Effector memory CD4-positive, alpha-beta T cell (primary cell): Measurements from ENCODE around the gene PIEZO1.
A peak's percentile ranks its signal among the peaks of the same experiment; 100 is the strongest.

Experiments used
- DNase-seq, 3 donors: peaks; one replicate each; pipeline ENCODE4 v3.0.0-alpha.2; 2020
- H3K27ac ChIP-seq: 2 replicates; pipeline ENCODE4 v1.7.0; 2013; ENCODE audit warnings: mild to moderate bottlenecking, low read length, moderate library complexity; ENCODE audit not compliant: insufficient read depth, poor library complexity, severe bottlenecking
- H3K27me3 ChIP-seq: replicated peaks from 2 replicates; pipeline ENCODE4 v1.7.0; 2013; ENCODE audit warnings: mild to moderate bottlenecking, low read length; ENCODE audit not compliant: insufficient read depth, control insufficient read depth, poor library complexity, severe bottlenecking
- H3K36me3 ChIP-seq: 2 replicates; pipeline ENCODE4 v1.7.0; 2013; ENCODE audit warnings: mild to moderate bottlenecking, low read length, moderate library complexity; ENCODE audit not compliant: control insufficient read depth, insufficient read depth
- H3K4me1 ChIP-seq: 2 replicates; pipeline ENCODE4 v1.7.0; 2013; ENCODE audit warnings: low read length, mild to moderate bottlenecking; ENCODE audit not compliant: control insufficient read depth, insufficient read depth, poor library complexity, severe bottlenecking
- H3K4me3 ChIP-seq: 2 replicates; pipeline ENCODE4 v1.7.0; 2013; ENCODE audit warnings: low read length, low read depth, mild to moderate bottlenecking; ENCODE audit not compliant: insufficient read depth, poor library complexity, severe bottlenecking
- H3K9me3 ChIP-seq: 2 replicates; pipeline ENCODE4 v1.7.0; 2013; ENCODE audit warnings: mild to moderate bottlenecking, low read length, moderate library complexity; ENCODE audit not compliant: control insufficient read depth

The PIEZO1 gene

DNA sequence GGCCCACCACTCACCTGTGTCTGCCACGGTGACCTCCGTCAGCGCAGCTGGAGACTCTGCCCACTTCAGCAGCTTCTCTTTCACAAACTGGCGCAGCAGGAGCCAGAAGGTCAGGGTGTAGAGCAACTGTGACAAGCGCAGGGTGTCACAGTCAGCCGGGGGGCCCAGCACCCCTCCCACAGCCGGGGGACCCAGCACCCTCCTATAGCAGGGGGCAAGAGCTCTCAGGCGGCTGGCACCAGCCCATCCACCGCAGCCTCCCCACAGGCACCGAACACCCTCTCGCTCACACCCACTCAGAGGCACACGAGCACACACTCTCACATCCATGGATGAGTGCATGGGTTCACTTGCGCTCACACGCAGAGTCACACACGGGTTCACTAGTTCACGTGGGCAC lies 49.9 kb downstream of the PIEZO1 start:
- H3K36me3 ChIP-seq, result peaks cover 66% of the 10 kb centered on the region
- H3K9me3 ChIP-seq, result no peaks in the 10 kb centered on the region
- H3K4me1 ChIP-seq, result peaks cover 5% of the 10 kb centered on the region
- DNase-seq, result no peak
- no peaks in the 10 kb centered on the region for H3K27me3 ChIP-seq
- no peak overlapping the region for H3K27ac ChIP-seq
- H3K4me3 ChIP-seq, result no peak overlapping the region

DNA sequence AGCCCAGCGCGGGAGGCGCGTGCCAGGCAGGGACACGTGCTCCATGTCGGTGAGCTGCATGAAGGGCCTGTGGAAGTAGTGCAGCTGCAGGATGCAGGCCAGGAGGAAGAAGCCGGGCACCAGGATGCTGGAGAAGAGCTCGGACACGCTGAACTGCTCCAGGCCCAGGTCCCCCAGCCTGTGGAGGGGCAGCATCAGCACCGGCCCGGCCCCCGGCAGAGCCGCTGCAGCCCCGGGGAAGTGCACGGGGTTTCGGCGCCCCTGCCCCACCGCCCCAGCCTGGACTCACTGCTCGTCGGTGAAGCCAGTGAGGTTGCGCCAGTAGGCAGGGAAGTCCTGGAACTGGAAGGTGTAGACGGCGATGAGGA lies 50.7 kb downstream of the PIEZO1 start:
- no peaks in the 10 kb centered on the region for H3K9me3 ChIP-seq
- H3K27ac ChIP-seq, result no peak overlapping the region
- H3K4me1 ChIP-seq, result peaks cover 5% of the 10 kb centered on the region
- peaks cover 68% of the 10 kb centered on the region for H3K36me3 ChIP-seq
- H3K27me3 ChIP-seq, result no peaks in the 10 kb centered on the region
- DNase-seq, result no peak
- H3K4me3 ChIP-seq, result no peak overlapping the region

DNA sequence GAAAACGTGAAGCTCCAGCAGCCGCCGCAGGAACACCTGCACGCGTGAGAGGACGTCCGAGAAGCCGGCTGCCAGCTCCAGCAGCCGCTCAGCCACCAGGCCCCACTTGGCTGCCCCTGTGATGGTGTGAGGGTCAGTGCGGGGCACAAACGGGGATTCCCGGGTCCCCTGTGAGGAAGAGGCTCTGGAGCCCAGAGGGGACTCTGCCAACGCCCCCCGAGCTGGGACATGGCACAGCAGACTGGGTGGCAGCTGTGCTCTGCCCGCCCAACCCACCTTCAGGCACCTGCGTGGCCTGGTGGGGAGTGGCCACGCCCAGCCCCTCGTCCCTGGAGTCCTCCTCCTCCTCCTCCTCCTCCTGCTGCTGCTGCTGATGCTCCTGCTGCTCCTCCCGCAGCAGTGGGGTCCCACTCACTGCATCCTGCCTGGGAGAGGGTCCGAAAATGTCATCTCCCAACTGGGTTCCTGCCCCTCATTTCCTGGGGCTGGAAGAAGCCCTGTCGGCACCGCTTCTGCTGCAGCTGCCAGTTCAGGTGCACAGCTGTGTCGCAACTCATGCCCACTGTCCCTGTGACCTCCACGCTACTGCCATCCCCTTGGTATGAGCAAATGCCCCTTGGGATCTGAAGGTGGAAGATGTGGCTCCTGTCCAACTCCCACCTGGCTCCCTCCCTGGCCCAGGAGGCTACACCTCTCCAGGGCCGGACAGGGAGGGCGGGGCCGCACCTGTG lies 51.2 kb downstream of the PIEZO1 start:
- H3K27me3 ChIP-seq, result no peaks in the 10 kb centered on the region
- DNase-seq, result no peak
- no peak overlapping the region for H3K27ac ChIP-seq
- H3K9me3 ChIP-seq, result no peaks in the 10 kb centered on the region
- H3K36me3 ChIP-seq, result peaks cover 68% of the 10 kb centered on the region
- no peak overlapping the region for H3K4me3 ChIP-seq
- peaks cover 5% of the 10 kb centered on the region for H3K4me1 ChIP-seq

DNA sequence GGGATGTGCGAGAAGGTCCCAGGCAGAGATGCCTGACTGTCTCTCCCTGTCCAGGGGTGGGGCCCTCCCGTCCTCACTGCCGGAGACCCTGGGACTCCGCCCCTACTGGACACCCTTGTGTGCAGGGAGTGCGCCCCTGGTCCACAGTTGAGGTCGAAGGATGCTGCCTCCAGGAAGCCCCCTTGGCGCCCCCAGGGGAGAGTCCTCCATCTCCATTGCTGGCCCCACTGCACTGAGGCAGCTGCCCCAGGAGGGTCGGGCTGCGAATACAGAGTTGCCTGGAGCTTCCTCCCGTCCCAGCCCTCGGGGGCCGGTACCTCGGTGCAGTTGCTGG lies 52.1 kb downstream of the PIEZO1 start:
- Histone ChIP-seq H3K36me3 (peaks cover 65% of the 10 kb centered on the region), H3K27me3 (no peaks in the 10 kb centered on the region), H3K27ac (no peak overlapping the region), H3K4me3 (no peak overlapping the region), H3K4me1 (peaks cover 5% of the 10 kb centered on the region), H3K9me3 (no peaks in the 10 kb centered on the region)
- no peak for DNase-seq

DNA sequence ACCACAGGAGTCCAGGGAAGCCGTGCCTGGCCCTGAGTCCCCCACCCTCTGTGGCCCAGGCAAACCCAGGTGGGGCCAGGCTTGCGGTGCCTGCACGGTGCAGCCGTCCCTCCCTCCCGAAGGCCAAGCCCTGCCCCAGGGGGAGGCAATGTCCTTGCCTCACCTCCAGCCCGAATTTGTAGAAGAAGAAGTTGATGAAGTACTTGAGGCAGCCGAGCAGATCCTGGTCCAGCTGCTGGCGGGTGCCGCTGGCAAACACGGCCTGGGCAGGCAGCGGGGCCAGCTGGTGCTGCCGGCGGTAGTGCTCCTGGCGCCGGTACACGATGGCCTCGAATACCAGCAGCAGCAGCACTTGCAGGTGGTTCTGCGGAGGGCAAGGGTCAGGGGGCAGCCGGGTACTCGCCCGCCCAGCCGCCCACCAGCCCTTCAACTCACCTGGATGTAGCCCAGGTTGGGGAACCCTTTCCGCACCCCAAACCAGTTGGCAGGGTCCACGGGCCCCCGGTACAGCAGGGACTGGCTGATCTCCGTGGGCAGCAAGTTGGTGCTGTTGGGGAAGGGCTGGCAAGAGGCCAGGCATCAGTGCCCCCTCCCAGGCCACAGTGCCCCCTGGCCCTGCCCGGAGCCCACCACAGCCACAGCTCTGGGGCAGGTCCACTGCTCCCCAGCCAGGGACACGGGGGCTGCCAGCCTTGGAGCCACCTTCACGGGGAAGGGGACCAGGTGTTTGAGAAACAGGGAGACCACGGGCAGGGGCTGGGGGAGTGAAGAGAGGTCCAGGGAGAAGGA lies 52.7 kb downstream of the PIEZO1 start:
- Histone ChIP-seq H3K4me1 (peaks cover under 1% of the 10 kb centered on the region), H3K36me3 (peaks cover 71% of the 10 kb centered on the region), H3K27ac (no peak overlapping the region), H3K9me3 (no peaks in the 10 kb centered on the region), H3K4me3 (no peak overlapping the region), H3K27me3 (no peaks in the 10 kb centered on the region)
- DNase-seq, result no peak

DNA sequence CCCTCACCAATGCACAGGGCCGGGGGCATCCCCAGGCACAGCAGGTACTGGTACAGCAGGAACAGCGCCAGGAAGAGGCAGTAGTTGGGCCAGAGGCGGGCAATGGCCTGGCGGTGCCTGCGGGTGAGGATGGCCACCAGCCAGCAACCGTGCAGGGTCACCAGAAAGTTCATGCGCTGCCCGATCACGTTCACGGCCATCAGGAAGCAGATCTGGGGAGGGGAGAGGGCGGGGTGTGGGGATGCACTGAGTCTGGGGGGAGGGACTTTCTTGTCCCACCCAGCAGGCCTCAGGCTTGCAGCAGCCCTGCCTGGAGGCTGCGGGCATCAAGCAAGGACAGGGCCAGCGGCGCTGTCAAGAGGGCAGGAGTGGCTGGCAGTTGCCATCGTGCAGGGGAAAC lies 53.3 kb downstream of the PIEZO1 start:
- Histone ChIP-seq H3K27ac (peak overlapping the region; percentile 37), H3K36me3 (peaks cover 77% of the 10 kb centered on the region), H3K4me1 (peaks cover 2% of the 10 kb centered on the region), H3K4me3 (no peak overlapping the region), H3K9me3 (no peaks in the 10 kb centered on the region), H3K27me3 (no peaks in the 10 kb centered on the region)
- no peak for DNase-seq

DNA sequence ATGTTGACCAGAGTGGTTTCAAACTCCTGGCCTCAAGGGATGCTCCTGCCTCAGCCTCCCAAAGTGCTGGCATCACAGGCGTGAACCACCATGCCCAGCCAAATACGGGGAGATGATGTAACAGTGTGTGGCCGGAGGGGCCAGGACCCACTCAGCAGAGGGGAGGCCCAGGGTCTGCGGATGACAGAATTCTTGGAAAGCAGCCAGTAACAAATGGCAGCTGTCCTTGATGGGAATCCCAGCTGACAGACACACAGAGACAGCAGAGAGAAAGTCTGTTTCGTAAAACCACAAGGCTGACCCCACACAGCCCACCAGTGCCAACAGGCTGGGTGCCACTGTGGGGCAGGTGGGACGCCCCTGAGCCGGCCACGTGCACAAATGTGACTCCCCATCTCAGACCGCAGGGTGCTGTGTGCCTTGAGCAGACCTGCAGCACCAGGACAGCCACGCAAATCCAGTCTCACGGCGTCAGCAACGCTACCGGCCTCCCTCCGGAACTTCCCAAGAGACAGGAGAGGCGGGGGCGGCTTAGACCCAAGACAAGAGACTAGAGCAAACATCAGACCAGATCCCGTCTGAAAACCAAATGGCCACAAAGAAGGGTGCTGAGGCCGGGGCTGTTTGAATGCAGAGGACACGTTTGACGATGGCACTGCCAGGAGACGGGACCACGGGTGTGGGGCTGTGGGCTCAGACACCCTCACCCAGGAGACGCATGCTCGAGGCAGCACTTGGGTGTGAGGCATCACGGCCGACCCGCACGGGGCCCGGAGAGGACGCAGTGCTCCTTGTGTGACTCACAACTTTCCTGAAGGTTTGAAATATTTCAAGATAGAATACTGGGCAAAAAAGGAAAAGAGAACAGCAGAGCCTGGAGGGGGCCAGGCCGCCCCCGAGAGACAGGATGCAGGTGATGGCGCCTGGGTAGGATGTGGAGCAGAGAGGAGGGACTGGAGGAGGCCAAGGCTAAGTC lies 54.1 kb downstream of the PIEZO1 start:
- Histone ChIP-seq H3K4me1 (peaks cover 2% of the 10 kb centered on the region), H3K27me3 (no peaks in the 10 kb centered on the region), H3K36me3 (peaks cover 81% of the 10 kb centered on the region), H3K27ac (peak overlapping the region; percentile 37), H3K4me3 (no peak overlapping the region), H3K9me3 (no peaks in the 10 kb centered on the region)
- DNase-seq, result no peak

DNA sequence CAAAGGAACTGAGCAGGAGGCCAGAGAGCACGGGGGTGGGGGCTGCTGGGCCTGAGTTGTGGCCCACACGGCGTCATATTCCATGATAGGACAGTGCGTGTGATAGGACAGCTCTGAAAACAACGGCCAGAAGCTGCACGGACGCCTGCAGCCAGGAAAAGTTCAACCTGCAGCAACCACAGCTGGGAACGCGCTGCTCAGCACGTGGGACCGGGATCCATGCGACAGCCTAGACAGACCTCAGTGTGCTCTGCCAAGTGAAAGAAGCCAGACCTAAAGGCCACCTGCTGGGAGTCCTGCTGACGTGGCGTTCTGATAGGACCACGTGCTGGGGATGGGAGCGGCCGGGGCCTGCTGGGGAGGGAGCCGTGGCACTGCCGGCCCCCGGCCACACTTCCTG lies 57.1 kb downstream of the PIEZO1 start:
- H3K27ac ChIP-seq, result no peak overlapping the region
- H3K4me1 ChIP-seq, result peaks cover 2% of the 10 kb centered on the region
- peaks cover 80% of the 10 kb centered on the region for H3K36me3 ChIP-seq
- no peak overlapping the region for H3K4me3 ChIP-seq
- no peaks in the 10 kb centered on the region for H3K27me3 ChIP-seq
- DNase-seq, result no peak
- no peaks in the 10 kb centered on the region for H3K9me3 ChIP-seq

DNA sequence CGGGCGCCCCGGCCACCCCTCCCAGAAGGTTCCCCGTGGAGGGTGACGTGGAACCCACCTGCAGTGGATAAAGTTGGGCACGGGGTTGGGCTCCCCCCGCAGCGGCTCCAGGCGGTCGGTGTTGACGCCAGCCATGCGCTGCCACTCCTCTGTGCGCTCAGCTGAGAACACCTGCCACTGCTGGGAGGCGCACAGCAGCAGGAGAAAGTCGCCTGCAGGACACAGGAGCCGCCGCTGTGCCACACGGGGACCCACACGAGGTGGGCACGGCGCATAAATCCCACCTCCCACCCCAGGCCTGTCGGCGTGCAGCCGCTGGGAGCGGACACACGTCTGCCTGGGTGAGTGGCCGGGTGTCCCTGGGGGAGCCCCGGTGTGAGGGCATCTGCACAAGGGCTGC lies 58.0 kb downstream of the PIEZO1 start:
- Histone ChIP-seq H3K9me3 (no peaks in the 10 kb centered on the region), H3K4me1 (peaks cover 2% of the 10 kb centered on the region), H3K27me3 (no peaks in the 10 kb centered on the region), H3K27ac (no peak overlapping the region), H3K36me3 (peaks cover 80% of the 10 kb centered on the region), H3K4me3 (no peak overlapping the region)
- no peak for DNase-seq

DNA sequence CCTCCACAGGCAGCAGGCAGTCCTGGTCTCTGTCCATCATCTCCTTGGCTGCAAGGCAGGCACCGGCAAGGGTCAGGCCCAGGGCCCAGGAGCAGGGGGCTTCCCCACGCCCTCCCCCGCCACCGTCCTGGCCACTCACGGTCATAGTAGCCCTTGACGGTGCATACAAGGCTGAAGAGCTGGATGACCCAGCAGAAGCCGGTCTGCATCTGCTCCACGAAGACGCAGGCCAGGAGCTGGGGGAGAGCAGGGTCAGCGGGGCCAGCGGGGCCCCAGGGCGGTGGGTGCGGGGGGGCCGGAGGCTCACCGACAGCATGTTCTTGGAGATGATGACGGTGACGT lies 58.6 kb downstream of the PIEZO1 start:
- Histone ChIP-seq H3K9me3 (no peaks in the 10 kb centered on the region), H3K4me1 (peaks cover 2% of the 10 kb centered on the region), H3K36me3 (peaks cover 81% of the 10 kb centered on the region), H3K27ac (no peak overlapping the region), H3K27me3 (no peaks in the 10 kb centered on the region), H3K4me3 (no peak overlapping the region)
- no peak for DNase-seq
